ENCODE results near the gene KCND3. TPM values are rescaled to one million over a fixed set of nuclear protein-coding genes. Genes with fewer than 3 reads are reported as not detected.

The KCND3 gene
- total RNA-seq, 1 experiment from 2014 or later = not detected

DNA sequence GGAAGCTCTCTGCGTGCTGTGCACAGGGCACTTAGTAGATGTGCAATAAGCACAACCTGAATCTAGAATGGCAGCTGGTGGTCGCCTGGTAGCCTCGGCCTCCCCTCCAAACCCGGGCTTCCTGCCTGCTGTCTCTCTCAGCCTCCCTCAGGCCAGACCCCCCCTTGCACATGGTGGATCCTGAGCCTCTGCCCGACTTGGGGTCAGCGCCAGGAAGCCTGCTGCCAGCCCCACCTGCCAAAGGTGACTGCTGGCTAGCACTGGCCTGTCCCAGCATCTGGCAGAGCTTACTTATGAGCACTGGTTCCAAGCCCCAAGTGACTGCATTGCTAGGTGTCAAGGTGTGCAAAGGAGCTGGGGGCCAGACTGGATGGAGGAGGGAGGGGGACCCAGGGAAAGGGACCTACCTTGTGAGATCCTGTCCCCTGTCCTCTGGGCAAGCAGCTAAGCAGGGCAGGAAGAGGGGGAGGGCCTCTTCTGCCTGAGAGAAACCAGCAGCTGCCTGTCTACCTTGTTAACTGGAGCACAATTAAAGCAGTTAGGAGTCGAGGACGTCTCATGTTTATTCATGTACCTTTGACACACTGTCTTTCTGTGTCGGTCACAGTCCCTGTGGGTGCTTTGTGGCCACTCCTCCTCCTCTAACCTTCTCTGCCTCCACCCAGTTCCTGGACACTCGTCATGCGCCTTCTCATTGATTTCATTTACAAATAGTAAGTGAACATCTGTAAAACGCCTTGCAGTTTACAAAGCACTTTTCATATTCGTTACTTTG, 132.9 kb downstream of the KCND3 start:
- Histone ChIP-seq H3K36me3 (ENCODE audit: low read depth) (no peaks in the 10 kb centered on the region), H3K4me1 (replicated peaks; ENCODE audit: insufficient read depth) (no peaks in the 10 kb centered on the region), H3K27ac (no peak overlapping the region), H3K4me3 (no peak overlapping the region), H3K9me2 (ENCODE audit: insufficient read depth) (no peaks in the 10 kb centered on the region), H3K27me3 (ENCODE audit: insufficient read depth, low read depth) (peaks cover 100% of the 10 kb centered on the region), H3F3A (ENCODE audit: insufficient read depth, low read depth) (no peaks in the 10 kb centered on the region), H4K20me1 (ENCODE audit: insufficient read depth) (no peaks in the 10 kb centered on the region), H3K4me2 (no peak overlapping the region), H2AFZ (no peak overlapping the region), H3K79me2 (ENCODE audit: low read depth) (no peaks in the 10 kb centered on the region), H3K9me3 (ENCODE audit: insufficient read depth, low read depth) (no peaks in the 10 kb centered on the region)
- ChIA-PET POLR2A (ENCODE audit: unreplicated experiment) (no interaction called here), CTCF (no interaction called here)
- intact Hi-C loops (cut with micrococcal nuclease; ENCODE audit: unreplicated experiment) = no loop called here
- BruUV-seq (replicated peaks) = no TSS peak
- DNase-seq = no peak
- TF ChIP-seq, protein P1, sequence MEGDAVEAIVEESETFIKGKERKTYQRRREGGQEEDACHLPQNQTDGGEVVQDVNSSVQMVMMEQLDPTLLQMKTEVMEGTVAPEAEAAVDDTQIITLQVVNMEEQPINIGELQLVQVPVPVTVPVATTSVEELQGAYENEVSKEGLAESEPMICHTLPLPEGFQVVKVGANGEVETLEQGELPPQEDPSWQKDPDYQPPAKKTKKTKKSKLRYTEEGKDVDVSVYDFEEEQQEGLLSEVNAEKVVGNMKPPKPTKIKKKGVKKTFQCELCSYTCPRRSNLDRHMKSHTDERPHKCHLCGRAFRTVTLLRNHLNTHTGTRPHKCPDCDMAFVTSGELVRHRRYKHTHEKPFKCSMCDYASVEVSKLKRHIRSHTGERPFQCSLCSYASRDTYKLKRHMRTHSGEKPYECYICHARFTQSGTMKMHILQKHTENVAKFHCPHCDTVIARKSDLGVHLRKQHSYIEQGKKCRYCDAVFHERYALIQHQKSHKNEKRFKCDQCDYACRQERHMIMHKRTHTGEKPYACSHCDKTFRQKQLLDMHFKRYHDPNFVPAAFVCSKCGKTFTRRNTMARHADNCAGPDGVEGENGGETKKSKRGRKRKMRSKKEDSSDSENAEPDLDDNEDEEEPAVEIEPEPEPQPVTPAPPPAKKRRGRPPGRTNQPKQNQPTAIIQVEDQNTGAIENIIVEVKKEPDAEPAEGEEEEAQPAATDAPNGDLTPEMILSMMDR (conservative IDR thresholded peaks at IDR 0.05) = no peak
- TF ChIP-seq EZH2 (IDR thresholded peaks at IDR 0.05; ENCODE audit: low read depth) = 0 out of 2 replicates have a peak, but pooled peaks have one; percentile 48

DNA sequence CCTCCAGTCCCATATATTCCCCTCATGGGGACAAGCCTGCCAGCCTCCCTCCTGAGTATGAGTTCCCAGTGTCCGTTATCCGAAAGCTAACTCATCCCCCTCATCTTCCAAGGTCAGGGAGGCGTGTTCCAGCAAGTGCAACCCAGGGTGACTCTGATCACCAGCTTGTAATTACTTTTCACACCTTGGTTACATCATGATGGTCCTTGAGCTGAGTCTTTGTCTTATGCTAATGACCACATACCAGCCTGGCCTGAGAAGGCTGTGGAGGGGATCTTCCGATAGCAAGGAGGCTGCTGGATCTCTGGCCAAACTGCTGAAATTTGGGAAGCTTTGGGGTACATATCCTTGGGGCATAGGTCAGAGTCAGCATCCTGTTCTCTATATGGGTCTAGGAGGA, 134.2 kb downstream of the KCND3 start:
- ChIA-PET CTCF (no interaction called here), POLR2A (ENCODE audit: unreplicated experiment) (no interaction called here)
- H3K79me2 ChIP-seq (ENCODE audit: low read depth) = no peaks in the 10 kb centered on the region
- H3K9me2 ChIP-seq (ENCODE audit: insufficient read depth) = no peaks in the 10 kb centered on the region
- H3K27me3 ChIP-seq (ENCODE audit: insufficient read depth, low read depth) = peaks cover 100% of the 10 kb centered on the region
- H3K4me2 ChIP-seq = no peak overlapping the region
- H3K36me3 ChIP-seq (ENCODE audit: low read depth) = no peaks in the 10 kb centered on the region
- H4K20me1 ChIP-seq (ENCODE audit: insufficient read depth) = no peaks in the 10 kb centered on the region
- H3K27ac ChIP-seq = no peak overlapping the region
- no peak for TF ChIP-seq EZH2 (IDR thresholded peaks at IDR 0.05; ENCODE audit: low read depth)
- TF ChIP-seq, protein P1 (conservative IDR thresholded peaks at IDR 0.05) = no peak
- H3F3A ChIP-seq (ENCODE audit: insufficient read depth, low read depth) = no peaks in the 10 kb centered on the region
- H2AFZ ChIP-seq = no peak overlapping the region
- intact Hi-C loops (cut with micrococcal nuclease; ENCODE audit: unreplicated experiment) = no loop called here
- no peak overlapping the region for H3K4me3 ChIP-seq
- no peaks in the 10 kb centered on the region for H3K4me1 ChIP-seq (replicated peaks; ENCODE audit: insufficient read depth)
- no peaks in the 10 kb centered on the region for H3K9me3 ChIP-seq (ENCODE audit: insufficient read depth, low read depth)
- BruUV-seq (replicated peaks) = no TSS peak
- no peak for DNase-seq

DNA sequence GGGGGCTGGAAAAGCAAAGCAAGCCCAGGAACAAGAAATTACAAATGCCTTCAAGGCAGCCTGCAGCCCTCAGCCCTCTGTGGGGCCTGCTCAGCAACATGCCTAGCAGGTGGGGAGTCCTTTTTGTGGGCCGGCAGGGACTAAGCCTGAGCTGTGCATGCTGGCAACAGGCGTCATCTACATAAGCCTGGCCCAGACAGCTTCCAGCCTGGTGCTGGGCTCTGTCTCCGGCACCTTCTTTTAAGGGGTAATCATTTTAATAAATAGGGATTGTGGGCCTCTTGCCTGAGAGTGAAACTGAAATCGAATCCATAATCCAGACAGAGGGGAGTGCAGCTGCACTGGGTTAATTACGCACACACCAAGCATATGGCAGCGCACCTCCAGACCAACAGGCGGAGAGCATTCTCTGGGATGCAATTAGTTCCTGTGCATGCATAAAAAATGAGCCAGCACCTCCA, 137.2 kb downstream of the KCND3 start:
- peaks cover 100% of the 10 kb centered on the region for H3K27me3 ChIP-seq (ENCODE audit: insufficient read depth, low read depth)
- H3K4me1 ChIP-seq (replicated peaks; ENCODE audit: insufficient read depth) = no peaks in the 10 kb centered on the region
- no peaks in the 10 kb centered on the region for H3K9me3 ChIP-seq (ENCODE audit: insufficient read depth, low read depth)
- H3K4me3 ChIP-seq = no peak overlapping the region
- DNase-seq = no peak
- H3F3A ChIP-seq (ENCODE audit: insufficient read depth, low read depth) = no peaks in the 10 kb centered on the region
- intact Hi-C loops (cut with micrococcal nuclease; ENCODE audit: unreplicated experiment) = no loop called here
- ChIA-PET CTCF (no interaction called here), POLR2A (ENCODE audit: unreplicated experiment) (no interaction called here)
- no TSS peak for BruUV-seq (replicated peaks)
- H3K27ac ChIP-seq = no peak overlapping the region
- no peak overlapping the region for H3K4me2 ChIP-seq
- no peak for TF ChIP-seq EZH2 (IDR thresholded peaks at IDR 0.05; ENCODE audit: low read depth)
- TF ChIP-seq, protein P1 (conservative IDR thresholded peaks at IDR 0.05) = no peak
- no peak overlapping the region for H2AFZ ChIP-seq
- H3K36me3 ChIP-seq (ENCODE audit: low read depth) = no peaks in the 10 kb centered on the region
- H3K9me2 ChIP-seq (ENCODE audit: insufficient read depth) = no peaks in the 10 kb centered on the region
- H3K79me2 ChIP-seq (ENCODE audit: low read depth) = no peaks in the 10 kb centered on the region
- no peaks in the 10 kb centered on the region for H4K20me1 ChIP-seq (ENCODE audit: insufficient read depth)

All from PC-9 (cell line).